AG04449 (cell line): Measurements from ENCODE around the gene CLEC10A.
"Not testable (repeated sequence)": the region's sequence is repeated elsewhere in the genome, so short reads cannot be mapped to it uniquely, and the experiment has no call there.

ENCODE experiments used
- CTCF ChIA-PET: fragments of 350-600 bp; formaldehyde crosslinking; extraction: SDS; loops from one replicate; lab custom pipeline; 2021; ENCODE audit warnings: antibody characterized with exemption; lab: Yijun Ruan, JAX
- POLR2A ChIA-PET: fragments of 400-600, 350-600 bp; formaldehyde crosslinking; extraction: SDS; loops from one replicate; lab custom pipeline; 2020; ENCODE audit warnings: antibody characterized with exemption, inconsistent platforms; lab: Yijun Ruan, JAX
- DNase-seq: peaks from one replicate; pipeline ENCODE4 v3.0.0-alpha.2; 2010; ENCODE audit warnings: low read depth, low spot score
- H3K4me3 ChIP-seq: 2 replicates; pipeline ENCODE4 v1.5.1; 2011; ENCODE audit warnings: low read depth, mild to moderate bottlenecking, control low read depth, low read length
- CTCF ChIP-seq: IDR thresholded peaks from one replicate; pipeline ENCODE4 v1.5.1; 2011; ENCODE audit warnings: mild to moderate bottlenecking, moderate library complexity, low read length, control low read depth, inconsistent platforms; ENCODE audit not compliant: insufficient read depth; ENCODE audit errors: missing control alignments

The CLEC10A gene

GRCh38 chr17:7108981-7109380, 28.9 kb upstream of the CLEC10A start:
- POLR2A ChIA-PET: no interaction called here
- no peak for TF ChIP-seq CTCF
- CTCF ChIA-PET: no interaction called here
- H3K4me3 ChIP-seq: no peak overlapping the region
- no peak for DNase-seq

- ChIA-PET CTCF (no interaction called here), POLR2A (no interaction called here)
- no peak for DNase-seq
- TF ChIP-seq CTCF: no peak
- no peak overlapping the region for H3K4me3 ChIP-seq
Measured at GRCh38 chr17:7108560-7108925, 28.5 kb upstream of the CLEC10A start.

- CTCF ChIA-PET: no interaction called here
- no peak overlapping the region for H3K4me3 ChIP-seq
- no peak for TF ChIP-seq CTCF
- POLR2A ChIA-PET: interaction anchor here (0.6 kb wide), 1 partner anchor 34 kb away, joined by 4 read pairs; no protein-coding TSS in a partner anchor
- DNase-seq: no peak
Measured at GRCh38 chr17:7107795-7108559, 27.9 kb upstream of the CLEC10A start.

- CTCF ChIA-PET: no interaction called here
- TF ChIP-seq CTCF: no peak
- no peak overlapping the region for H3K4me3 ChIP-seq
- DNase-seq: no peak
- POLR2A ChIA-PET: interaction anchor here (0.6 kb wide), 1 partner anchor 33 kb away, joined by 4 read pairs; no protein-coding TSS in a partner anchor
Measured at GRCh38 chr17:7107012-7107754, 27.1 kb upstream of the CLEC10A start.

GRCh38 chr17:7102421-7102820, 22.4 kb upstream of the CLEC10A start:
- TF ChIP-seq CTCF: no peak
- ChIA-PET POLR2A (no interaction called here), CTCF (interaction anchor here (0.9 kb wide), 1 partner anchor 50 kb away, joined by 3 read pairs; no protein-coding TSS in a partner anchor)
- no peak for DNase-seq
- H3K4me3 ChIP-seq: no peak overlapping the region

GRCh38 chr17:7101531-7101930, 21.5 kb upstream of the CLEC10A start:
- POLR2A ChIA-PET: no interaction called here

GRCh38 chr17:7100641-7101379, 20.8 kb upstream of the CLEC10A start:
- POLR2A ChIA-PET, CTCF ChIA-PET, DNase-seq, H3K4me3 ChIP-seq: not testable (repeated sequence)

More at GRCh38 chr17:7101531-7101930, 21.5 kb upstream of the CLEC10A start:
- DNase-seq: no peak
- H3K4me3 ChIP-seq: no peak overlapping the region
- CTCF ChIA-PET: no interaction called here
- TF ChIP-seq CTCF: no peak
